ENCODE results near the gene GPN2.

- TF ChIP-seq POLR2A (IDR thresholded peaks at IDR 0.05; ENCODE audit: low read depth, low read length) (no peak), MAFK (IDR thresholded peaks at IDR 0.05; ENCODE audit: low read depth, low read length) (no peak), CTCF (conservative IDR thresholded peaks at IDR 0.05; ENCODE audit: low read depth, low read length) (no peak), CEBPB (IDR thresholded peaks at IDR 0.05; ENCODE audit: low read depth, low read length) (no peak), BHLHE40 (IDR thresholded peaks at IDR 0.05; ENCODE audit: low read depth, low read length) (no peak), RFX5 (IDR thresholded peaks at IDR 0.05; ENCODE audit: low read depth, low read length) (no peak), MXI1 (IDR thresholded peaks at IDR 0.05; ENCODE audit: borderline replicate concordance, low read depth, low read length) (no peak), SMC3 (IDR thresholded peaks at IDR 0.05; ENCODE audit: low read depth, low read length) (no peak), CHD1 (IDR thresholded peaks at IDR 0.05; ENCODE audit: low read depth, low read length) (no peak)
- TF ChIP-seq, protein P1, sequence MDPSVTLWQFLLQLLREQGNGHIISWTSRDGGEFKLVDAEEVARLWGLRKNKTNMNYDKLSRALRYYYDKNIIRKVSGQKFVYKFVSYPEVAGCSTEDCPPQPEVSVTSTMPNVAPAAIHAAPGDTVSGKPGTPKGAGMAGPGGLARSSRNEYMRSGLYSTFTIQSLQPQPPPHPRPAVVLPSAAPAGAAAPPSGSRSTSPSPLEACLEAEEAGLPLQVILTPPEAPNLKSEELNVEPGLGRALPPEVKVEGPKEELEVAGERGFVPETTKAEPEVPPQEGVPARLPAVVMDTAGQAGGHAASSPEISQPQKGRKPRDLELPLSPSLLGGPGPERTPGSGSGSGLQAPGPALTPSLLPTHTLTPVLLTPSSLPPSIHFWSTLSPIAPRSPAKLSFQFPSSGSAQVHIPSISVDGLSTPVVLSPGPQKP (IDR thresholded peaks at IDR 0.05; ENCODE audit: borderline replicate concordance, low read depth, low read length) = no peak
Measured at GRCh38 chr1:26855636-26856035, 34.4 kb downstream of the GPN2 start.

All from IMR-90 (cell line).